ENCODE measurements around the gene SPAG9. TPM values are rescaled to one million over a fixed set of nuclear protein-coding genes. Genes with fewer than 3 reads are reported as not detected.
"Not testable (repeated sequence)": the region's sequence is repeated elsewhere in the genome, so short reads cannot be mapped to it uniquely, and the experiment has no call there.

The SPAG9 gene
- polyA plus RNA-seq, 4 donors: 86.2 to 109 (median 105) TPM

DNA sequence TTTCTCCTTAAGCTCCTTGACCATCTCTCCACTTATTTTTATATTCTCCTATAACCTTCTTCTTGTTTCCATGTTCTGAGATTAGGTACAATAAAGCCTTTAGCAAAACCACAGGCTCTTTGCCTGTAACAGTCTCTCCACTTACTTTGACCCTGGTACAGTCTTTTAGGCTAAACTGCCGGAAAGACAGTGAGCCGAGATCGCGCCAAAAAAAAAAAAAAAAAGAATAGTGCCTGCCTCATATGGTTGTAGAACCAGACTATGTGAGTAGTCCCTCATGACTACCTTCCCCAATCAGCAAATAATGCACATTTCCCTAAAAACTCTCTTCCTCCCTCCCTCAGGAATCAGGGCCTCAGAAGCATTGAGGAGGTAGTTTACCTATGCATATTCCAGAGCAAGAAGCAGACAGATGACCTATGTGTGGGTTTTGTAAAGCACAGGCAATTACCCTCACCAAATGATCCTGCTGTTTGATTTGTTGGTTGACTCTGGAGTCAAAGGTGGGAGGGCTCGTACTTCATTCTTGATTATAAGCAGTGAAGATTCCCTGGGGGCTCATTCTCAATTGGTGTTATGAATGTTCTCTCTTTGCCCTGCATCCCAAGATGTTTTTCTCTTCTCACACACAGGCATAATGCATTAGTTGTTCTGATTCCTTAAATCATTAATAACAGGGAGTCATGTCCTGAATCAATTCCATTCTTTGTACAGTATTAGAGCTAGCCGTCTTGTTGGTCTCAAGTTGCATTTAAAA lies 23.8 kb upstream of the SPAG9 start:
- no peak for DNase-seq (ENCODE audit: low read depth in 4 of 4, low spot score in 3 of 4)

- no peak for DNase-seq (ENCODE audit: low read depth in 4 of 4, low spot score in 3 of 4)
Observed at GRCh38 chr17:51142597-51142996, 21.9 kb upstream of the SPAG9 start.

GRCh38 chr17:51135956-51136355 lies 15.3 kb upstream of the SPAG9 start:
- DNase-seq (ENCODE audit: low read depth in 4 of 4, low spot score in 3 of 4): no peak

- DNase-seq (ENCODE audit: low read depth in 4 of 4, low spot score in 3 of 4): no peak
Observed at GRCh38 chr17:51133365-51133764, 12.7 kb upstream of the SPAG9 start.

GRCh38 chr17:51132964-51133319 lies 12.3 kb upstream of the SPAG9 start:
- no peak for DNase-seq (ENCODE audit: low read depth in 4 of 4, low spot score in 3 of 4)

DNA sequence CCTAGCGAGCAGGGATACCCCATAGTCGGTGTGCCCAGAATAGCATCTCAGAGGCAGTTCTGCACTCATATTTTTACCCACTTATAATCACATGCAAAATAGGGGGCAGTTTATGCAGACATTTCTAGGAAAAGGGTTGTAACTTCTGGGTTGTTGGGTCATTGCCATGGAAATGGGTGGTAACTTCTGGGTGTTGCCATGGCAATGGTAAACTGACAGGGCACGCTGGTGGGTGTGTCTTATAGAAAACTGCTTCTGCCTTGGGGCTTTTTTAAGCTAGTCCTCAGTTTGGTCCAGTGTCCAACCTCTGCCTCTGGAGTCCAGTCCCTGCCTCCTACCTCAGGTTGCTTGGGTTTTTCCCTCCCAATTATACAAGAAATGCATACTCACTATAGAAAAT lies 7.4 kb upstream of the SPAG9 start:
- no peak for DNase-seq (ENCODE audit: low read depth in 4 of 4, low spot score in 3 of 4)

DNA sequence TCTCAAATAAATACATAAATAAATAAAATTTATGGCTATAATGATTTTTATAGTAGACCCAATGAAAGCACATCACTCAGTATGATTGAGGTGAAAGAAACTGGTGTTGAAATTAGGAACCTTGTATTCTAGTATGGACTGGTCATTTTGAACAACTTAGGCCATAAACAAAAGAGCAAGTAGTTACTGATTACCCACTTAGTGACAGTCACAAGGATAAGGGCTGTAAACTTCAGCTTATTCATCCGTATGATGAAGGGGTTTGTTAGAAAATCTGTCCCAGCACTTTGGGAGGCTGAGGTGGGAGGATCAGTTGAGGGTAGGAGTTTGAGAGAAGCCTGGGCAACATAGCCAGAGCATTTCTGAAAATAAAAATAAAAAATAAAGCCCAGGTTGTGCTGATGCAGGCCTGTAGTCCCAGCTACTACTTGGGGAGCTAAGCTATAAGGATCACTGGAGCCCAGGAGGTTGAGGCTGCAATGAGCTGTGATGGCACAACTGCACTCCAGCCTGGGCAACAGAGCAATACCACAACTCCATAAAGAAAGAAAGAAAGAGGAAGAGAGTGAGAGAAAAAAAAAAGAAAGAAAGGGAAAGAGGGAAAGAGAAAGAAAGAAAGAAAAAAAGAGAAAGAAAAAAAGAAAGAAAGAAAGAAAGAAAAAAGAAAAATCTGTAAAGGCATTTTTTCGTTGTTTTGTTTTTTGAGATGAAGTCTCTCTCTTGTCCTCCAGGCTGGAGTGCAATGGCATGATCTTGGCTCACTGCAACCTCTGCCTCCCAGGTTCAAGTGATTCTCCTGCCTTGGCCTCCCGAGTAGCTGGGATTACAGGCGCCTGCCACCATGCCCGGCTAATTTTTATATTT lies 4.2 kb upstream of the SPAG9 start:
- DNase-seq (ENCODE audit: low read depth in 4 of 4, low spot score in 3 of 4): no peak

- not testable (repeated sequence) for DNase-seq (ENCODE audit: low read depth in 4 of 4, low spot score in 3 of 4)
Observed at GRCh38 chr17:51122473-51123115, 1.9 kb upstream of the SPAG9 start.

DNA sequence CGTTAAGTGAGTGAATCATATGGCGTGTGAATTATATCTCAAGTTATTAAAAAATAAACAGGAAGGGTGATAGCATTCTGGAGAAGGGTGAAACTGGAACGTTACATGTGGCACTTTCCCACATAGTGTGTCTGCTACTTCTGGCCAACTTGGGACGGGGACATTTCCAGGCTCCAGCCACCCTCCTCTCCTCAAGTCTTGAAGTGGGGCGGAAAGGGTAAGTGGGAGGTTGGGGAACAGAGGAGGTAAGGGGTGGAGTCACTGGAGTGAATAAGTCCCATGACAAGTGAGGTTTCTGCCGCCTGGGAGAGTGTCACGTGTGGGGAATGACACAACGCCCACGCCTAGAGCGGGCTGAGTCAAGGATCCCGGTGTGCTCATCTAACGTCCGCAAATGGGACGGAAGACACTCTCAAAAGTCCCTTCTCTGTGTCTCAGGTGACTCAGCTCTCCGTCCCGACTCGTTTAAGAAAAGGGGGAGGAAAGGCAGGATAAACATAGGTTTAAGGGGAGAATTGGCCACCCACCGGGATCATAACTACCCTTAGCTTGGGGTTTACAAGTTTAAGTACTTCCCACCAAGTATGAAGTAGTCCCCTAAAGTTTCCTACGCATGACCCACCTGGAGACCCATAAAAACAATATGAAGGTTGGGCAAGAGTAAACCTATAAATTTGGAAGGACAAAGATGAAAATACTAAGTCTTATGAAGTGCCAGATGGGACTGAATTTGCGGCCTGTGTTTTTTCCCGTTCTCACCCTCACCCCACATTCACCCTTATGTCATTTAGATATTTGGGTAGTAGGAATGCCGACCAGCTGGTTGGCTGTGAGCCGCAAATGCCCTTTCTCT lies 1.2 kb upstream of the SPAG9 start:
- peak in 2 of 4 donors; percentile 50 to 73 for DNase-seq (ENCODE audit: low read depth in 4 of 4, low spot score in 3 of 4)

DNA sequence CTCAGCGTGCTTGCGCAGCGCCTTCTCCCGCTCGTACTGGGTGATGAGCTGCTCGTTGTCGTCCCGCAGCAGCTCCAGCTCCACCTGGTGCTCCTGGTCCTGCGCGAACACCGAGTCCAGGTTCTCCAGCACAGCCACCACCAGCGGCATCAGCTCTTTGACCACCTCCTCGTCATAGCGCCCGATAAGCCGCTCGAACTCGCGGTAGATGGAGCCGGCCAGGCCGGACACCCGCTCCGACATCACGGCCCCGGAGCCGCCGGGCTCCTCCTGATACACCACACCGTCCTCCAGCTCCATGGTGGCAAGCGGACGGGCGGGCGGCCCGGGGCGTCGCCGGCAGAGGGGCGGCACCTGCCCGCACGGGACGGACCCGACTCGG lies 320 bp downstream of the SPAG9 start:
- DNase-seq (ENCODE audit: low read depth in 4 of 4, low spot score in 3 of 4): peak in 1 of 4 donors; percentile 60

DNA sequence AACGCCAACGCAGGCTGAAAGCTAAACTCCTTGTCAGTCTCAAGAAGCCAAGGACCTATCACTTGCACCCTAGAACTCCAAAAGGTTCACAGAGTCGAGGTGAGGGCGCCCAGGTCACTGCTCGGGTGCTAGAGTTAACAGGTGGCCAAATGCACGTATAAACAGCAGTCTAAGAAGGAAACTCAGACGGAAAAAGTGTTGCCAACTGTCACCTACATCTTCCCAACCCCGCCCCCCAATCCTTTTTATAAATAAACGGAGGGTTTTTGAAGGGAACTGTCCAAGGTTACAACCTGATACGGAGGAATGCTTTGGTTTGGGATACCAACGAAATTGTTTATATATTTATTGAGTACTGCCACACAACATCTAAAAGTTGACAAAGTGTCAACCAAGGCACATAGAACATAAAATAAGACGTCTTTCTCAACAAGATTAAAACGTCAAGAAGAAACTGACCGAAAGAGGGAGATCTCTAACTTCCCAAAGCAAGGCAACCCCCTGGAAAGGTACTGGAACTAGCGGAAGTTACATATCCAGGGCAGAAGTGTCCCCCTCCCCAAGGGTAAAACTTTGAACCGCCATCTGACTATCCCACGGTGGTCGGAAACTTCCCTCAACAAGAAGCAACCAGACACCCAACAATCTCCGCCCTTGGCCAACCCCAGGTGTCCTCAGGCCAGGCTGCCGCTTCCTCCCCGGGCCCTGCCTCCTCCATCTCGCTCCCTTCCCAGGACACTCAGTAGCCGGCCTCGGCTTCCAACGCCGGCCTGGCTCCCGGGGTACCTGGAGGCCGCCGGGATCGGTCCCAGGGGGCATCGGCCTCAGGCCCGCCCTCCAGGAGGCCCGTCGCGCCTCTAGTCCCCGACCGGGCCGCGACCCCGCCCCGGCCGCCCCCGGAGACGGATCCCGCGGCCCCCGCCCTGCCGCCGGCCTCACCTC lies 982 bp downstream of the SPAG9 start:
- DNase-seq (ENCODE audit: low read depth in 4 of 4, low spot score in 3 of 4): peak in 2 of 4 donors; percentile 50 to 62

DNA sequence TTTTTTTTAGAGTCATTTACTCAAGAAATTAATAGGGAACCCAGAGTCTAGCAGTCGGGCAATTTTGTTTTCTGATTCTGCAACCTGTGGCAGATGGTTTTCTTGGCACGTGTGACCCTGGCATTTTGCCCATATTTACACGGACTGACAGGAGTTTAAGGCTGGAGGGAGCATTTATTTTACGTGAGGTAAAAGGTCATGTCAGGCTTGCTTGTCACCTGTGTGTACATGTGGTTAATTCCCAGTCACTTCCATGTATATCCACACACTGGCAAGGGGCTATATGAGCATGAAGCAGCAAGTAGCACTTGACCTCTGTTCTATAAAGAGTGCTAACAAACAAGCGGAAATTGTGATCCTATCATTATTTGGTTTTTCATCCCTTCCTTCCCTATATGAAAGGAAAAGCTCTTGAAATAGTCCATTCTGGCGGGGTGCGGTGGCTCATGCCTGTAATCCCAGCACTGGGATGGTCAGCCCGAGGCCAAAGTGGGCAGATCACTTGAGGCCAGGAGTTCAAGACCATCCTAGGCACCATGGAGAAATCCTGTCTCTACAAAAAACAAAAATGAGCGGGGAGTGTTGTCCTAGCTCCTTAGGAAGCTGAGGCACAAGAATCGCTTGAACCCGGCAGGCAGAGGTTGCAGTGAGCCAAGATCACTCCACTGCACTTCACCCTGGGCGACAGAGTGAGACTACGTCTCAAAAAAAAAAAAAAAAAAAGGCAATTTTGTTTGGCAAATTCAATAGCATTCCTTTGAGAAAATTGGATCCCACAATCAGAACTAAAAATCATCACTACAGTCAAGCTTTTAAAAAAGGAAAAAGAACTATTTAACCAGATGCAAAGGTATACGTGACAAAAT lies 2.1 kb downstream of the SPAG9 start:
- no peak for DNase-seq (ENCODE audit: low read depth in 4 of 4, low spot score in 3 of 4)

DNA sequence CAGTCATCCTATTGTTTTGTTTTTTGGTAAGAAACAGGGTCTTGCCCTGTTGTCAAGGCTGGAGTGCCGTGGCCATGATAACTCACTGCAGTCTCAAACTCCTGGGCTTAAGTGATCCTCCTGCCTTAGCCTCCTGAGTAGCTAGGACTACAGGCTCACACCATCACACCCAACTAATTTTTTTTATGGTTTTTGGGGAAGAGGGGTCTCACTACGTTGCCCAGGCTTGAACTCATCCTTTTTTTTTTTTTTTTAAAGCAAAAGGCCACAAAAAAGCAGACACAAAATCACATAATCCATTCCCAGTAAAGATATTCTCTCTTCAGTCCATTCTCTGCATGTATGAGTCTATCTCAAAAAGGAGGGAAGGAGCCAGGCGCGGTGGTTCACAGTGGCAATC lies 5.5 kb downstream of the SPAG9 start:
- DNase-seq (ENCODE audit: low read depth in 4 of 4, low spot score in 3 of 4): no peak

GRCh38 chr17:51112303-51113222 lies 8.1 kb downstream of the SPAG9 start:
- DNase-seq (ENCODE audit: low read depth in 4 of 4, low spot score in 3 of 4): not testable (repeated sequence)

DNA sequence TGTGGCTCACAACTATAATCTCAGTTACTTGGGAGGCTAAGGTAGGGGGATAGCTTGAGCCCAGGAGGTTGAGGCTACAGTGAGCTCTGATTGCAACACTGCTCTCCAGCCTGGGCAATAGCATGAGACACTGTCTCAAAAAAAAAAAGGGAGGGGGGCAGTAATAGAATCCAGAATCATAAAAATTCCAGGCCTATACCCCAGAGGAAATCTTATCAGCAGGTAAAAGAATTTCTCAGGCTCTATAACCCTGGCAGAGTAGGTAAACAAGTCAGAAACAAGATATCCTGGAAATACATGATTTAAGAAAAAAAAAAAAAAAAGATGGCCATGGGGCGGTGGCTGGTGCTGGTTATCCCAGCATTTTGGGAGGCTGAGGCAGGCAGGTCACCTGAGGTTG lies 12.9 kb downstream of the SPAG9 start:
- DNase-seq (ENCODE audit: low read depth in 4 of 4, low spot score in 3 of 4): no peak

GRCh38 chr17:51103451-51103850 lies 17.2 kb downstream of the SPAG9 start:
- DNase-seq (ENCODE audit: low read depth in 4 of 4, low spot score in 3 of 4): no peak

DNA sequence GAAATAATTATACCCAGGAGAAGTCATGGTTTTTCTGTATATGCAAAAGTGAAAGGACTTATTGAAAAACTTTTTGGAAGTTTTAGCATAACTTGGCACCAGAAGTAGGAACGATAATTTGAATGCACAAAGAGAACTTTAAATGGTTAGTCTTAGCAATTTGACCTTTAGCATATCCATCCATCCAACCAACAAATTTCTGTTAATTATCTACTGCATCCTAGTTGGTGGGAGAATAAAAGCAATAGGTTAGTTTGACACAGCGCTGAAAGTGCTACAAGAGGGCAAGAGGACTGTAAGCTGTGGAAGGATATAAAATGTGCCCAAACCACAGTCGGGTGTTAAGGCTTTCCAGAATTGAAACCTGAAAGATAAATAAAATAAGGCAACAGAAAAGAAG lies 17.6 kb downstream of the SPAG9 start:
- DNase-seq (ENCODE audit: low read depth in 4 of 4, low spot score in 3 of 4): peak in 1 of 4 donors; percentile 43

Measured in right renal pelvis (tissue), 4 donors.